Measurements from ENCODE around the gene EIF5AL1.

Gene EIF5AL1

GRCh38 chr10:79487296-79488194, 24.8 kb upstream of the EIF5AL1 start:
- Histone ChIP-seq H3K27ac (ENCODE audit: low read length) (no peak overlapping the region), H4K20me1 (ENCODE audit: insufficient read depth, low read length) (no peaks in the 10 kb centered on the region), H3K4me2 (ENCODE audit: low read length) (peak overlapping the region; percentile 29), H3K36me3 (replicated peaks; ENCODE audit: low read depth, low read length) (no peaks in the 10 kb centered on the region), H3K4me3 (ENCODE audit: low read length) (no peak overlapping the region), H3K27me3 (ENCODE audit: low read depth, low read length) (no peaks in the 10 kb centered on the region), H2AFZ (ENCODE audit: low read depth, low read length) (peak overlapping the region; percentile 36; the same call in 1 of the 2 replicates), H3K9me3 (ENCODE audit: insufficient read depth, low read length) (no peaks in the 10 kb centered on the region), H3K4me1 (ENCODE audit: low read length) (peaks cover 30% of the 10 kb centered on the region), H3K79me2 (ENCODE audit: low read length) (no peaks in the 10 kb centered on the region), H3K9ac (ENCODE audit: low read length) (no peak overlapping the region)
- no peak for TF ChIP-seq EZH2phosphoT487 (IDR thresholded peaks at IDR 0.05; ENCODE audit: low read depth)
- TF ChIP-seq, protein P1, sequence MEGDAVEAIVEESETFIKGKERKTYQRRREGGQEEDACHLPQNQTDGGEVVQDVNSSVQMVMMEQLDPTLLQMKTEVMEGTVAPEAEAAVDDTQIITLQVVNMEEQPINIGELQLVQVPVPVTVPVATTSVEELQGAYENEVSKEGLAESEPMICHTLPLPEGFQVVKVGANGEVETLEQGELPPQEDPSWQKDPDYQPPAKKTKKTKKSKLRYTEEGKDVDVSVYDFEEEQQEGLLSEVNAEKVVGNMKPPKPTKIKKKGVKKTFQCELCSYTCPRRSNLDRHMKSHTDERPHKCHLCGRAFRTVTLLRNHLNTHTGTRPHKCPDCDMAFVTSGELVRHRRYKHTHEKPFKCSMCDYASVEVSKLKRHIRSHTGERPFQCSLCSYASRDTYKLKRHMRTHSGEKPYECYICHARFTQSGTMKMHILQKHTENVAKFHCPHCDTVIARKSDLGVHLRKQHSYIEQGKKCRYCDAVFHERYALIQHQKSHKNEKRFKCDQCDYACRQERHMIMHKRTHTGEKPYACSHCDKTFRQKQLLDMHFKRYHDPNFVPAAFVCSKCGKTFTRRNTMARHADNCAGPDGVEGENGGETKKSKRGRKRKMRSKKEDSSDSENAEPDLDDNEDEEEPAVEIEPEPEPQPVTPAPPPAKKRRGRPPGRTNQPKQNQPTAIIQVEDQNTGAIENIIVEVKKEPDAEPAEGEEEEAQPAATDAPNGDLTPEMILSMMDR (IDR thresholded peaks at IDR 0.05; ENCODE audit: low read depth, low read length), result peak; percentile 62

DNA sequence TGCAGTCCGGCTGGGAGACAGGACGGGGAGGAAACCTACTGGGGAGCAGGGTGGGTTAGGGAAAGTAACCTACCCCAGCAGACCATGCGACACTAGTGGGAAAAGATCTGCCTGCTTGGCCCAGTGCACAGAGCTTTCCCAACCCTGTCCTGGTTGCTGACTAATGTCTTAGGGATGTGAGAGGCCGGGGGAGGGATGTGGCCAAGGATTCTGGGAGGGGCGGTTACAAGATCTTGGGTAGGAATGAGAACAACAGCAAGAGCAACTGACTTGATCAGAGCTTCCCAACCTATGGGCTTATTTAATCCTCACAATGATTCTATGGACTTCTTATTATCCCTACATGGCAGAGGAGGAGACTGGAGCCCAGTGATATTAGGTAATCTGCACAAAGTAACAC, 24.0 kb upstream of the EIF5AL1 start:
- Histone ChIP-seq H3K4me1 (ENCODE audit: low read length) (peaks cover 30% of the 10 kb centered on the region), H3K27me3 (ENCODE audit: low read depth, low read length) (no peaks in the 10 kb centered on the region), H3K9ac (ENCODE audit: low read length) (no peak overlapping the region), H3K4me3 (ENCODE audit: low read length) (no peak overlapping the region), H3K27ac (ENCODE audit: low read length) (no peak overlapping the region), H3K79me2 (ENCODE audit: low read length) (no peaks in the 10 kb centered on the region), H3K9me3 (ENCODE audit: insufficient read depth, low read length) (no peaks in the 10 kb centered on the region), H3K4me2 (ENCODE audit: low read length) (no peak overlapping the region), H4K20me1 (ENCODE audit: insufficient read depth, low read length) (no peaks in the 10 kb centered on the region), H3K36me3 (replicated peaks; ENCODE audit: low read depth, low read length) (no peaks in the 10 kb centered on the region), H2AFZ (ENCODE audit: low read depth, low read length) (no peak overlapping the region)
- TF ChIP-seq, protein P1 (IDR thresholded peaks at IDR 0.05; ENCODE audit: low read depth, low read length), result no peak
- no peak for TF ChIP-seq EZH2phosphoT487 (IDR thresholded peaks at IDR 0.05; ENCODE audit: low read depth)

DNA sequence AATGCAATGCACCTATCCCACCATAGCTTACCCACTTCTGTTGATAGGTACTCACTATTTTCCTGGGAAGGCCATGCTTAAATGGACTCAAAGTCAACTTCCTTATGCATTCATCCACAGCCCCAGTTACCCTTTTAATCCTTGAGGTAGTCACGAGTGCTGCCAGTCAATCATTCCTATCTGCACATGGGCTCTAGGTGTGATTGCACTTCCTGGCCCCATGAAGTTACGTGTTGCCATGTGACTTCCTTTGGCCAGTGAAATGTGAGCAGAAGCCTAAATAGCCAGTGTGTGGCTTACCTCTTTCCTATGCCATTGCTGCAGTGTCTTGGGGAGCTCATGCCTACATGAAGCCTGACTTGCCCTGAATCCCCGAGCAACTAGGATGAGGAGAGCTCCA, 23.5 kb upstream of the EIF5AL1 start:
- H3K4me2 ChIP-seq (ENCODE audit: low read length), result no peak overlapping the region
- H3K79me2 ChIP-seq (ENCODE audit: low read length), result no peaks in the 10 kb centered on the region

More for the DNA sequence above, 23.5 kb upstream of the EIF5AL1 start:
- Histone ChIP-seq H3K27me3 (ENCODE audit: low read depth, low read length) (no peaks in the 10 kb centered on the region), H4K20me1 (ENCODE audit: insufficient read depth, low read length) (no peaks in the 10 kb centered on the region), H3K9ac (ENCODE audit: low read length) (no peak overlapping the region), H3K4me1 (ENCODE audit: low read length) (peaks cover 30% of the 10 kb centered on the region), H3K36me3 (replicated peaks; ENCODE audit: low read depth, low read length) (no peaks in the 10 kb centered on the region), H2AFZ (ENCODE audit: low read depth, low read length) (no peak overlapping the region), H3K27ac (ENCODE audit: low read length) (no peak overlapping the region), H3K9me3 (ENCODE audit: insufficient read depth, low read length) (no peaks in the 10 kb centered on the region), H3K4me3 (ENCODE audit: low read length) (no peak overlapping the region)
- TF ChIP-seq EZH2phosphoT487 (IDR thresholded peaks at IDR 0.05; ENCODE audit: low read depth), result no peak
- TF ChIP-seq, protein P1 (IDR thresholded peaks at IDR 0.05; ENCODE audit: low read depth, low read length), result no peak

Measured in OCI-LY3 (cell line).